Left lung (tissue), 10 donors: ENCODE data around the gene TBC1D23. TPM values are rescaled to one million over a fixed set of nuclear protein-coding genes. Genes with fewer than 3 reads are reported as not detected.
"Not testable (repeated sequence)": the region's sequence is repeated elsewhere in the genome, so short reads cannot be mapped to it uniquely, and the experiment has no call there.

Source experiments
- ATAC-seq: fragments of 200-7000 bp; cut with Tn5 transposase; one replicate; pipeline ENCODE4 v1.9.1; 2020; ENCODE audit warnings: moderate library complexity
- DNase-seq, 4 donors: peaks; one replicate each; pipeline ENCODE4 v3.0.0-alpha.2; 2013 to 2020
- H3K27ac ChIP-seq, 2 donors: fragments of 200-600 bp; sonication (generic) in 1 of 2; one replicate each; pipeline versions ENCODE4 v1.5.0 to v1.8.0; 2020 to 2021
- H3K27me3 ChIP-seq, 2 donors: fragments of 200-600 bp; sonication (generic) in 1 of 2; one replicate each; pipeline versions ENCODE4 v1.5.0 to v1.8.0; 2020 to 2021
- H3K36me3 ChIP-seq, 2 donors: fragments of 200-600 bp; sonication (generic) in 1 of 2; one replicate each; pipeline versions ENCODE4 v1.5.0 to v1.8.0; 2020 to 2021
- H3K4me1 ChIP-seq, 2 donors: fragments of 200-600 bp; one replicate each; pipeline ENCODE4 v1.8.0; 2021
- H3K4me3 ChIP-seq, 2 donors: fragments of 200-600 bp; sonication (generic) in 1 of 2; one replicate each; pipeline versions ENCODE4 v1.5.0 to v1.8.0; 2020 to 2021; ENCODE audit warnings: mild to moderate bottlenecking in 1 of 2
- H3K9me3 ChIP-seq, 2 donors: fragments of 200-600 bp; sonication (generic) in 1 of 2; one replicate each; pipeline versions ENCODE4 v1.5.0 to v1.8.0; 2020 to 2021
- CTCF ChIP-seq, 2 donors: fragments of 200-600 bp; sonication (generic) in 1 of 2; IDR thresholded peaks; one replicate each; pipeline versions ENCODE4 v1.5.0 to v1.8.0; 2021; ENCODE audit warnings: antibody characterized with exemption in 2 of 2
- intact Hi-C, 2 donors: fragments of 100-400 bp; cut with DNase I; formaldehyde crosslinking; loops; one replicate each; pipeline versions ENCODE4 v1.11.2 to v1.14.2; 2022
- polyA plus RNA-seq, 6 donors: library from polyadenylated mRNA; unstranded; fragments of 120-200 nt; gene quantifications; one replicate each; pipeline ENCODE4 v1.2.1, GENCODE V29; 2013; ENCODE audit not compliant: insufficient read length in 6 of 6
- total RNA-seq, 2 donors: library from RNA; stranded (reverse); fragmentation: NEBNext Ultra II Directional; extraction: Animal tissue kit (Norgen Biotek cat#: 25700); gene quantifications; one replicate each; pipeline ENCODE4 v1.2.1, GENCODE V29; 2021
- donor health status: DM: no; HTN: yes; CAD: no.
- donor health status: DM: no; HTN: no; CAD: no.

TBC1D23 gene
- total and polyA plus RNA-seq, 8 donors: 31.6 to 46.3 (median 37.9) TPM

- intact Hi-C loops: no loop called here
- H3K27ac ChIP-seq: no peak overlapping the region
- H3K4me3 ChIP-seq: no peak overlapping the region
- no peaks in the 10 kb centered on the region for H3K4me1 ChIP-seq
- peaks cover 0 to 33% of the 10 kb centered on the region in 2 donors for H3K36me3 ChIP-seq
- no peak for DNase-seq
- no peak for ATAC-seq
- peaks cover 0 to 3% of the 10 kb centered on the region in 2 donors for H3K9me3 ChIP-seq
- no peak for TF ChIP-seq CTCF (IDR thresholded peaks at IDR 0.05)
- no peaks in the 10 kb centered on the region for H3K27me3 ChIP-seq
These were observed 65.0 kb downstream of the TBC1D23 start for GRCh38 chr3:100325827-100326226.

GRCh38 chr3:100327377-100327776 is 66.6 kb downstream of the TBC1D23 start:
- ATAC-seq, H3K27me3 ChIP-seq, H3K9me3 ChIP-seq, DNase-seq, H3K4me3 ChIP-seq, intact Hi-C loops, H3K27ac ChIP-seq, H3K4me1 ChIP-seq: not testable (repeated sequence)
- peaks cover 0 to 17% of the 10 kb centered on the region in 2 donors for H3K36me3 ChIP-seq

- peaks cover 0 to 3% of the 10 kb centered on the region in 2 donors for H3K9me3 ChIP-seq
- H3K27ac ChIP-seq: no peak overlapping the region
- no peak for TF ChIP-seq CTCF (IDR thresholded peaks at IDR 0.05)
- peaks cover 0 to 16% of the 10 kb centered on the region in 2 donors for H3K36me3 ChIP-seq
- DNase-seq (peak in 1 of 4 donors; percentile 3), ATAC-seq (peak; percentile 44)
- H3K27me3 ChIP-seq: no peaks in the 10 kb centered on the region
- H3K4me3 ChIP-seq: no peak overlapping the region
- intact Hi-C loops: no loop called here
- H3K4me1 ChIP-seq: peaks cover 0 to 7% of the 10 kb centered on the region in 2 donors
These were observed 69.2 kb downstream of the TBC1D23 start for GRCh38 chr3:100329800-100330489.

- H3K27me3 ChIP-seq: no peaks in the 10 kb centered on the region
- peaks cover 0 to 10% of the 10 kb centered on the region in 2 donors for H3K36me3 ChIP-seq
- H3K4me1 ChIP-seq: peaks cover 0 to 14% of the 10 kb centered on the region in 2 donors
- H3K4me3 ChIP-seq: no peak overlapping the region
- peaks cover 0 to 3% of the 10 kb centered on the region in 2 donors for H3K9me3 ChIP-seq
- no peak for TF ChIP-seq CTCF (IDR thresholded peaks at IDR 0.05)
- intact Hi-C loops: no loop called here
- ATAC-seq: no peak
- no peak for DNase-seq
- H3K27ac ChIP-seq: no peak overlapping the region
These were observed 69.9 kb downstream of the TBC1D23 start for GRCh38 chr3:100330651-100331050.

- peaks cover 0 to 20% of the 10 kb centered on the region in 2 donors for H3K4me1 ChIP-seq
- no peak for TF ChIP-seq CTCF (IDR thresholded peaks at IDR 0.05)
- peaks cover 0 to 3% of the 10 kb centered on the region in 2 donors for H3K9me3 ChIP-seq
- DNase-seq (no peak), ATAC-seq (no peak)
- H3K36me3 ChIP-seq: peaks cover 0 to 2% of the 10 kb centered on the region in 2 donors
- no peak overlapping the region for H3K27ac ChIP-seq
- intact Hi-C loops: no loop called here
- no peaks in the 10 kb centered on the region for H3K27me3 ChIP-seq
- H3K4me3 ChIP-seq: no peak overlapping the region
These were observed 70.9 kb downstream of the TBC1D23 start for GRCh38 chr3:100331660-100332059.

- H3K27ac ChIP-seq: no peak overlapping the region
- H3K27me3 ChIP-seq: no peaks in the 10 kb centered on the region
- peaks cover 0 to 20% of the 10 kb centered on the region in 2 donors for H3K4me1 ChIP-seq
- DNase-seq: no peak
- intact Hi-C loops: no loop called here
- no peak overlapping the region for H3K4me3 ChIP-seq
- H3K9me3 ChIP-seq: no peaks in the 10 kb centered on the region
- no peaks in the 10 kb centered on the region for H3K36me3 ChIP-seq
- TF ChIP-seq CTCF (IDR thresholded peaks at IDR 0.05): no peak
- no peak for ATAC-seq
These were observed 72.3 kb downstream of the TBC1D23 start for GRCh38 chr3:100333051-100333450.
